ENCODE measurements around the gene NPM1.
"Not testable (repeated sequence)": the region's sequence is repeated elsewhere in the genome, so short reads cannot be mapped to it uniquely, and the experiment has no call there.

NPM1 gene

DNA sequence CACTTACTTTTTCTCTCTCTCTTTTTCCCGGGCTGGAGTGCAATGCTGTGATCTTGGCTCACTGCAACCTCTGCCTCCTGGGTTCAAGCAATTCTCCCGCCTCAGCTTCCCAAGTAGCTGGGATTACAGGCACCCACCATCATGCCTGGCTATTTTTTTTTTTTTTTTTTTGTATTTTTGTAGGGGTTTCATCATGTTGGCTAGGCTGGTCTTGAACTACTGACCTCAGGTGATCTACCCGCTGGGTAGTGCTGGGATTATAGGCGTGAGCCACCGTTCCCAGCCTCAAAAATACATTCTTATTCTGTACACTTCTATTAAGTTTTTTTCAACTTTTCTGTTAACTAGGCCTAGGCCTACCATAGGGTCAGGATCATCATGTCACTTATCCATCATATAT lies 26.3 kb downstream of the NPM1 start:
- not testable (repeated sequence) for DNase-seq

DNA sequence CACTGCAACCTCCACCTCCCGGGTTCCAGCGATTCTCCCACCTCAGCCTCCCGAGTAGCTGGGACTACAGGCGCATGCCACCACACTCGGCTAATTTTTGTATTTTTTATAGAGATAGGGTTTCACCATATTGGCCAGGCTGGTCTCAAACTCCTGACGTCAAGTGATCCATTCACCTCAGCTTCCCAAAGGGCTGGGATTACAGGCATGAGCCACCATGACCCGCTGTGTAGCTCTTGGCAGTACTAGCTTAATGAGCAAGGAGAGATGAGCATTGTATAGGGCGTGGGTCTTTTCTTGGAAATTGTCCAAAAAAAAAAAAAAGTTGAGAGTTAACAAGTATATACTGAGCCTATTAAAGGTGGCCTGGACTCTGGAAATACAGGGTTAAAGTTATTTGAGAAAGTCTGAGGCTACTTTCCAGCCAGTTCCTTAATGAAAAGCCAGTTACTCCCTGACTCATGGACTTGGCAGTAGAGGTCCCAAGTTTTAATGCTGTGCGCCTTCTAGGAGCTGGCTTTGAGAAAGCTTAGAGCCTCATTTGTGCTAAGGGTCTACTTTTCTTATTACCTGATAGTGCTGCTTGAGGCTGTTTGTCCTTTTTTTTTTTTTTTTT lies 27.6 kb downstream of the NPM1 start:
- DNase-seq, result no peak

DNA sequence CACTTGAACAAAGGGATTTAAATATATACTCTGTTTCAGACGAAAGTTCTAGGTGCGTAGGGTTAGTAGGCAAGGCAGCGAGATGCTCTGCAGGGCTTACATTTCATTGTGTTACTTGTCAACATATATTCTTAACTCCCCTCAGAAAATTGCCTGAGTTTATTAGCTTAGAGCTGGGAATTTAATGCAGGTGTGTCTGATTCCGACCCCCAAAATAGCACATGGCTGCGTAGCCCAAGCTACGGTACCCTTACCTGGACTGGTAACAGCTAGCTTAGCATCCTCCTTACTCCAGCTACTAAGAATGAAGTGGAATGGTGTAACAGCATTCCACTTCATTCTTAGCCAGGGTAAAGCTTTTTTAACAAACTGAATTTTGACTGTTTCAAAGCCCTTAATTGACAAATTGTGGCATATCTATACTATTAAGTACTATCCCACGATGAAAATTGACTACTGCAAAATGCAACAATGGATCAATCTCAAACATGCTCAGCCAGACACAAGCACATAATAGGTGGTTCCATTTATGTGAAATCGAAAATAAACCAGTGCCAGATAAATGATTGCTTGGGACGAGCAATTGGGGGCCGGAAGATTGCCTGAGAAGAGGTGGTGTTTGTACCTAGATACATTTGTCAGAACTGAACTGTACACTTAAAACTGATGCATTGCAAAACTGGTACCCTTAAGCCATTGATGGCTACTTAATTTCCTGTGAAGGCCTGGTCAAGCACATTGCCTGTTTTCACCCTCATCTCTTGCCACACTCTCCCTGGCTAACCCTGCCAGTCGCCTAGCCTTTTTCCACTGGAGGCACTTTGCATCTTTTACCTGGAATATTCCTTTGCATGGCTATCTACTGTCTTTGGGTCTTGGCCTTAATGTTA lies 28.8 kb downstream of the NPM1 start:
- DNase-seq, result no peak

DNA sequence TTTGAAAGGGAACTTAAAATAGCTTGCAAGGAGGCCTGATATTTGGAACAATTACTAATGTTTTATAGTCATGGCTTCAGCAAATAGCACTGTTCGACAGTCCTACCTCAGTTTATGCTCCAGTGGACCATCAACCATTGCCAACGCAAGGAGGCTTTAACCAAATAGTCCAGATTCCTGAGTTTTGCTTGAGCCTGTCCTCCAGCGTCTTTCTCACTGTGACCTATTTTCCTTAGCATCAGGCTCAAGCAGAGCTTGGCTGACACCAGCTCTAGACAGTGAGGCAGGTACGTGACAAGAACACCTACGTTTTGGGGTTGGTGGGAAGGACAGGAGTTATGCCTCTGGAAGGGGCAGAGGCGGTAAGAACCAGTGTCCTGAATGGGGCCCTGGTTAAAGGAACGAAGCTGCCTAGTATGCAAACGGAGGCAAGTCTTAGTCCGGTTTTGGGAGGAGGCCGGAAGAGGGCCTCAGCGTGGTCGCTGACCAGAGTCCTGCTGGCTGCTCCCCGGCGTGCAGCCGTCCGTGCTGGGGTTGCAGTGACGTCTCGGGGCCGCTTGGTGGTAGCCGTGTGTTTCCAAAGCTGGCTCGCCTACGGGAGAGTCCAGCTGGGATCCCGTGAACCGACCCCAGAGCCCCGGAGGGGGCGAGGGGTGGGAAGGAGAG lies 30.8 kb downstream of the NPM1 start:
- DNase-seq, result peak; percentile 67

DNA sequence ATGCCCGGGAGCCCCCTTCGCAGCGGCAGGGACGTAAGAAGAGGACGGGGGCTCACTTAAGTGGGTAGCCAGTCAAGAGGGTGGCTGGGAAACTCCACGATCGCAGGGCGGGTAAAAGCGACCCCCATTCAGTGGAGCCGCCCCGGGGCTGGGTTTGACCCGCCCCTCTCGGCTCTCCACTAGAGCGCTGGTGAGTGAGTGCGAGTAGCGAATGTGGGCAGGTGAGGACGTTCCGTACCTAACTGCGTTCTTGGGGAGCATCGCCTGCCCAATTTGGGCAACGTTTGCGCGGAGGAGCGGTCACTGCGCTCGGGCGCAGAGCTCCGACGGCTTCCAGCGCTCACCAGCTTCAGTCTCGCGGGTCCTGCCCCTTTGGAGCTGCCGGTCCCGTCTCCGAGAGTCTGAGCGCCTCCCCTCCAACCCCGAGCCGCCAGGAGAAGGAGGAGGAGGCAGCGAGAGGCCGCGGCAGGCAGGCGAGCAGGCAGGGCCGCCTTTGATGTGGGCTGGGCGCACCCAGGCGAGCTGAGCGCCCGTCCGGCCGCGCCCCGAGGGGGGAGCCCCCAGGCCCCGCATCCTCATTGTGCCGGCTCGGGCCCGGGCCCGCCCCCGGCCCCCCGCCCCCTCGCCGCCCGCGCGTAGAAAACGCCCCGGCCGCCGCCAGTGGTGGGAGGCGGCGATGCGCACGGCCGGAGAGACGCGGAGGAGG lies 31.5 kb downstream of the NPM1 start, which contains the start of gene FGF18:
Gene FGF18 (plus strand): TSS at position 666 of the 706 bp plus-strand sequence. CDS start 553 bp downstream, outside the sequence.
- DNase-seq, result peak; percentile 36

DNA sequence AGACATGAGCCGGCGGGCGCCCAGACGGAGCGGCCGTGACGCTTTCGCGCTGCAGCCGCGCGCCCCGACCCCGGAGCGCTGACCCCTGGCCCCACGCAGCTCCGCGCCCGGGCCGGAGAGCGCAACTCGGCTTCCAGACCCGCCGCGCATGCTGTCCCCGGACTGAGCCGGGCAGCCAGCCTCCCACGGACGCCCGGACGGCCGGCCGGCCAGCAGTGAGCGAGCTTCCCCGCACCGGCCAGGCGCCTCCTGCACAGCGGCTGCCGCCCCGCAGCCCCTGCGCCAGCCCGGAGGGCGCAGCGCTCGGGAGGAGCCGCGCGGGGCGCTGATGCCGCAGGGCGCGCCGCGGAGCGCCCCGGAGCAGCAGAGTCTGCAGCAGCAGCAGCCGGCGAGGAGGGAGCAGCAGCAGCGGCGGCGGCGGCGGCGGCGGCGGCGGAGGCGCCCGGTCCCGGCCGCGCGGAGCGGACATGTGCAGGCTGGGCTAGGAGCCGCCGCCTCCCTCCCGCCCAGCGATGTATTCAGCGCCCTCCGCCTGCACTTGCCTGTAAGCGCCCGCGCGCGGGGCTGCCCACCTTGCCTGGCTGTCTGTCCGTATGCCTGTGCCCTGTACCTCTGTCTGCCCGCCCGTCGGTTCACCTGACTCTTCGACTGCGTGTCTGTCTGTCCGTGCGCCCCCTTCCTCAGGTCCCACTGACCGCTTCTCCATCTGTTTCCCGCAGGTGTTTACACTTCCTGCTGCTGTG lies 32.2 kb downstream of the NPM1 start:
- DNase-seq, result peak; percentile 29

DNA sequence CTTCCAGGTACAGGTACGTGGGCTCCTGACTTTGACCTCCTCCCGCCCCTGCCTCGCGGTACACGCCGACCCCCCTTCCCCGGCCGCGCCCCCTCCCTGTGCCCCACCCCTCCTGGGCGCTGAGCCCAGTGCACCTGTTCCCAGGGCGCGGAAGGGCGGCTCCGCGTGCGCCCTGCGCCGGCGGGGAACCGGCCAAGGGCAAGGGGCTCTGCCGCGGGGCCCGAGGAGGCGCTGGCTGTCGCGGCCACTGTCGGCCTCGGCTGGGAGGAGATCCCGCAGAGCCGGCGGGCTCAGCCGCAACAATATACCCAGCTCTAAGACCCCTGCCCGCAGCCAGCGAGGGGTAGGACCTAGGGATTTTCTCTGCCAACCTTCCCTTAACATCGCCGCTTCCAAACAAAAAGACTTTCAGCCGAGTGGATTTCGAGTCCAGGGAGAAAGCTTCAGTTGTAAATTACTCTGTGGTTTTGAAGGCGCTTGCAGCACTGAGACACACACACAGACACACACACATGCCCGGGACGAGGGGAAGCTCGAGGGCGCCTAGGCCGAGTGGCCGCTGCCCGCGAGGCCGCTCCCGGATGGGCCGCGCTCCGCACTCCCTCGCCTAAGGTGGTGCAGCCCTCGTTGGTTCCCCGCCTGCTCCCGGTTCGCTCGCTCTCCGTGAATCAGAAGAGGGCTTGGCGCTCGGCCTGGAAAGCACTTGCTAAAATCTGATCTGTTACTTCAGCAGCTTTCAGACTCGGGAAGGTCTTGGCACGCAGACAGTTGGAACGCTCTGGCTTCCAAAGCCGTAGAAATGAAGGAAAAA lies 33.0 kb downstream of the NPM1 start:
- DNase-seq, result peak; percentile 42

DNA sequence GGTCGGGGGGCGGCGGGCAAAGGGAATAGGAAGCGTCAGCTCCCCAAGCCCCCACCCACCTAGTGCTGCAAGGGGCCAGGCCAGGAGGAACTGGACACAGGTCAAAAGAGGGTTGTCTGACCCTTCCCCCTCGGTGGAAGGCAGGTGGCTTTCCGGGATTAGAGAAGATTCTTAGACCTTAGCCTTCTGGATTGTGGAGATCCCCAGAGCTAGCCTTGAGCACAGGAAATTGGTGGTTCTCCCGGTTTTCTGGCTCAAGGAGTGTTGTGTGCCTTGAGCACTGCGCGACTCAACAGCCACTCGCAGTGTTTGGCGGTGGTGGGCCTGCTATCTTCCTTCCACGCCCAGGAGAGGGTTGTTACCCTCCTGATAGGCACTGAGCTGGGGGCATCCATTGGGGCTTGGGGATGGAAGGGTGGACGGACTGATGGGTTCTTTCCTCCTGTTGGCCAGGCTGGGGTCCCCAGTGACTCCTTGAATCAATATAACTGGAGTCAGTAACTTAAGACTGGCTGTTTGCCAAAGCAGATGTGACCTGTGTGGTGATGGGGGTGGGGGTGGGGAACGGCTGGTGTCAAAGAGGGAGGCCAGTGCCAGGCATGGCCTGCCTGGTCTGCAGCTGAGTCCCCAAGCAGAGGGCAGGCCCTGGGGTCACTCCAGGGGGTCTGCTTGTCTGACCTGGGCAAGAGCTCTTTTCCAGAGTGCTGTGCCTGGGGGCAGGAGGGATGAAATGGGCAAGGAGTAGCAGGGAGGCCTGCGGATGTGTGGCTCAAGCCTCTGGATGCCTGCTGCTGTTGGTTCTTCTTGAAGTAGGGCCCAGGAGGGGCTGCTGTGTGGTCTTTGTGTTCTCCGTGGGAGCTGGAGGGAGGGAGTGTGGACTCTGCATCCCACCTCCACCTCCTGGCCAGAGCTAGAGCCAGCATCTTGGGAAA lies 33.9 kb downstream of the NPM1 start:
- DNase-seq, result no peak

DNA sequence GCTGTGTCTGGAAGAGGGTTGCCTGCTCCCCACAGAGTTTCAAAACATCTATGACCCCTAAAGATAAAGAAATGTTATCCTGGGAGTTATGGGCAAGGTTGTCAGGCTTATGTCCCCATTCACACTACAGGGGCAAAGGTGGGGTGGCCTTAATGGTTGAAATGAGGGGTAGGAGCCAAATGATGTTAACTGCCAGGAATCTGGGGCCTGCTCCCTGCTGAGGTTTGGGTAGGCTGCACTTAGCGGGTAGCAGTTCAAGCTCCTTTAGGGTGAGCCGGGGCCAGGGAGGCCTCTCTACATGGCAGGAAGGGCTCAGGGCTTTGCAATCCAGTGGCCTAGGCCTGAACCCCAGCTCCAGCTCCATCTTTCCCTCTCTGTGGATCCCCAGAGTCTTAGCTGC lies 34.8 kb downstream of the NPM1 start:
- no peak for DNase-seq

DNA sequence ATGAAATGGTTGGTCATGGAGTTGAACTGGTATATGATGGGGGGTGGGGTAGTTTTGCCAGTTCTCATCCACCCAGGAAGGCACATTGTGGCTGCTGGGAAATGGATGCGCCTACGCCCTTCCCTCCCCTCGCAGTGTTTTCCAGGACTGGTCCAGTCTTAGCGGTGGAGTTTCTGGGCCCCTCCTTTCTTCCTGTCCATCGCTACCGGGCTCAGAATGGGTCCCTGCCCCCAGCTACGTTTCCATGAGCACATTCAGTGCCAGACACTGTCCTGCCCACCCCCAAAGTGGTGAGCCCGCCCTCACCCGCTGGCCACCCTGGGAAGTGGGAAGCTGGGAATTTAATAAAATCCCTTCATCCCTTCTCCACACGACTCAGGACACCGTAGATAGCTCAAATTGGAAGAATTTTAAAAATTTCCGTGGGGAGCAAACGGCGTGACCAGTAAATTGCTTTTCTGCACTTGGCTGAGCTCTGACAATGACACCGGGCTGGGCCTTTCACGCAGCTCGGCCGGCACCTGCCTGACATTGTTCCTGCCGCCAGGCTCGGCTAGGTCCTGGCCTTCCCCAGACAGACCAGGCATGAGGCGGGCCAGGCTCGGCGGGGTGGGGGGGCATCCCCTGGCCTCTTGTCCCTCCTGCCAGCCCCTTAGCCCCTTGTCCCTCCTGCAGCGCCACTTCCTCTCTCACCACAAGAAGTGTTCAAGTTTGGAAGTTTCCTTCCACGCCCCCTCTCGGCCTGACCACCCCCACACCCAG lies 35.4 kb downstream of the NPM1 start:
- DNase-seq, result no peak

DNA sequence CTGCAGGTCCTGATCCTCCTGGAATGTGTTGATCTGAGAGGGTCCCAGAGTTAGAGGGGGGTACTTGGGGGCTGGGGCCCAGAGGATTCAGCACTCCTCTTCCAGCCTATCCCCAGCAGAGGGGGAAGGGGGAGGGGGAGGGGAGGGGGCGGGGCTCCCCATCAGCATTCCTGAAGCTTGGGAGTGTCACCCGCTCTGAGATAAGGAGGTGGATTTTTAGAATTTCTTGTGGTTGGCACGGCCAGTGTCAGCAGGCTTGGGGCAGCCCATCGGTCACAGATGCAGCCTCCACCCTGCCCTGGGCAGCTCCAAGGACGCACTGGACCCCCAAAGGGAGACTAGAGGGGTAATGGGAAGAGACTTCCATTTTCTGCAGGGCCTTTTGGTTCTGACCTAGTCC lies 37.1 kb downstream of the NPM1 start:
- DNase-seq, result no peak

DNA sequence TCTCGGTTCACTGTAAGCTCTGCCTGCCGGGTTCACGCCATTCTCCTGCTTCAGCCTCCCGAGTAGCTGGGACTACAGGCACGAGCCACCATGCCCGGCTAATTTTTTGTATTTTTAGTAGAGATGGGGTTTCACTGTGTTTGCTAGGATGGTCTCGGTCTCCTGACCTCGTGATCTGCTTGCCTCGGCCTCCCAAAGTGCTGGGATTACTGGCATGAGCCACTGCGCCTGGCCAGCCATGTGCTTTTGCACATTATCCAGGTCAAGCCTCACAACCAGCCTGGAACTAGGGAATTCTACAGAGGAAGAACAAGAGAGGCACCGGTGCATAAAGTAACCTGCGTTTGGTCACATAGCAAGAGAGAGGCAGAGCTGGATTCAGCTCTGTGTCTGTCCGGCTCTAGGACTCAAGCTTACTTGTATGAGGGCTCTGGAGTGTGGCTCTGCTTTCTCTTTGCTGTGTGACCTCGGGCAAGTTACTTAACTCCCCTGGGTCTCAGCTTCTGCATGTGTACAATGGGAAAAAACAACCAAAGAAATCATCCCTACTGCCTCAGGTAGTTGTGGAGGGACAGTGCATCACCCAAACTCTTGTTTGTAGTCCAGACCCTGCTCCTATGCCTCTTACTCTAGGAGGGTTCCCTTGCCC lies 38.1 kb downstream of the NPM1 start:
- no peak for DNase-seq

DNA sequence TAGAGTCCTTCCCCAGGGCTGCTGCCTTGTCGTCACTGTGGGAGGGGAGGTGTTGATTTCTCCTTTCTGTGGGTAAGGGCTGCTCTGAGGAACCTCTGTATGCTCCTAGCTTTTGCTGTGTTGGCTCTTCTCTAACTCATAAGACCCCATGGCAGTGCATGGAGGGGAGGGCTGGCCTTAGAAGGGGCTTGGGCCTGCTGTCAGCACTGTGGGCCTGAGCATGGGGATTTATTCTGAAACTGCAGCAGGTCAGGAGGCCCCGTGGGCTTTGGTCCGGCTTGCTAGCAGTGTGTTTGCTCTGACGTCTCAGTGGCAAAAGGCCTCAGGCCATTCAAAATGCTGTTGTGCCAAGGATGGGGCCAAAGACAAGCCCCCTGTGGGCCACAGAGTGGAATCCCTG lies 38.6 kb downstream of the NPM1 start:
- no peak for DNase-seq

DNA sequence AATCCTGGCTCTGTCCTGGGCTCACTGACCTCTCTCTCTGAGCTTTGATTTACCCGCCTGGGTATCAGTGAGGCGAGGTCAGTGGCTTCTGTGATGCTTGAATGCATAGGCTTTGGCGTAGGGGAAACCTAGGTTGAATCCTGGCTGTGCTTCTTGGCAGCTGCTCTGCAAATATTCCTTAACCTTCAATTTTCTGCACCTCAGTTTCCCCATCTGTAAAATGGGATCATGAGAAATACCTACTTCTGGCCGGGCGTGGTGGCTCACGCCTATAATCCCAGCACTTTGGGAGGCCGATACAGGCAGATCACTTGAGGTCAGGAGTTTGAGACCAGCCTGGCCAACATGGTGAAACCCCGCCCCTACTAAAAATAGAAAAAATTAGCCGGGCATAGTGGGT lies 39.0 kb downstream of the NPM1 start:
- no peak for DNase-seq

DNA sequence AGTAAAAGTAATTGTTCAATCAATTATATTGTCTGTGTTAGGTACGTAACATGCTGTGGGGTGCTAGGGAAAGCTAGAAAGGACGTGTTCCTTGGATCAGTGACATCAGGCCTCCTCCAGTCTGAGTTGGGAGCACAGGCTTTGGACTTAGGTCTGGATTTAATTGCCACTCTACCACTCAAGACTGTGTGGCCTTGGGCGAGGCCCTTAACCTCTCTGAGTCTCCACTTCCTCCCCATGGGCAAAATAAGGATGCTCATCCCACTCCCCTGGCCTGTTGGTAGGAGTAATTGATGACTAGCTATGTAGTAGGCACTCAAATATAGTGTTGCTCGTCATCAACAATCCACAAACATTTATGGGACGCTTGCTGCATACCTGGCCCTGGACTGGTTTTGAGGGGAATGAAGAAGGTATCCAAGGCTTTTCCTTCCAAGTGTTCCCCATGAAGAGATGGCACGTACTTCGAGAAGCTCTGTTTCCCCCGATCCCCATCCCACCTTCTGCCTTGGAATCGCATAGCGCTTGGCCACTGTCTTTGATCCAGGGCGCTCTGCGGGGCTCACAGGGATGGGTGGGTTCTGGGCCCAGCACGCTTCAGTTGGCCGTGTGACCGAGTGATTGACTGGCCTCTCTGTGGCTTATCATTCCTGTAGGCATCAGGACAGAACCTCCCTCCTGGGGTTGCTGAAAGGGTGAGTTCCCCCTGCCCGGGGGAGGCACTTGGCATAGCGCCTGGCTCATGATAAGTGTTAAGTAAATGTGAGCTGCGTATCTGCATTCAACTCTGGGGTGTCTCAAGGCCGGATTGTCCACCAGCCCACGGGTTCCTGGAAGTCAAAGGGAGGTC lies 39.9 kb downstream of the NPM1 start:
- no peak for DNase-seq

DNA sequence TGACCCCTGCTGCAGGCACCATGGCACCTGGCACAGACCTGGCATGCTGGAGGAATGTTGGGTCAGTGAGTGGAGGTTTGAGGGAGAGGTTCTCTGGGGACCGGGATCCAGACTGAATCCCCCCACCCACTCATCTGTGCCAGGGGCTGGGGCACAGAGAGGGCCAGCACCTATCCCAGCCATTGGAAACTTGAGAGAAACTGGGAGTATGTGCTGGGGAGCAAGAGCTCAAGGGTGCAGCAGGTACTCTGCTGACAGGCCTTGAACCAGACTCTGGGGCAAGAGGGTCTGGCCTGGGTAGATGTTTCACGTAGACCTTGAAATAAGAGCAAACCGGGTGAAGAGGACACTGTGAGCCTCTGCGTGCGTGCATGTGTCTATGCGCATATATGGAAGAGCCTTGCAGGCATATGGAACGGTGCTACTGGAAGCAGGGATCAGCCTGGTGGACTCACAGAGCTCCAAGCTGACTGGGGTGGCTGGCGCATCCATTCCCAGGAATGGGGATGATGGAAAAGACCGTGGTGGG lies 40.6 kb downstream of the NPM1 start:
- no peak for DNase-seq

DNA sequence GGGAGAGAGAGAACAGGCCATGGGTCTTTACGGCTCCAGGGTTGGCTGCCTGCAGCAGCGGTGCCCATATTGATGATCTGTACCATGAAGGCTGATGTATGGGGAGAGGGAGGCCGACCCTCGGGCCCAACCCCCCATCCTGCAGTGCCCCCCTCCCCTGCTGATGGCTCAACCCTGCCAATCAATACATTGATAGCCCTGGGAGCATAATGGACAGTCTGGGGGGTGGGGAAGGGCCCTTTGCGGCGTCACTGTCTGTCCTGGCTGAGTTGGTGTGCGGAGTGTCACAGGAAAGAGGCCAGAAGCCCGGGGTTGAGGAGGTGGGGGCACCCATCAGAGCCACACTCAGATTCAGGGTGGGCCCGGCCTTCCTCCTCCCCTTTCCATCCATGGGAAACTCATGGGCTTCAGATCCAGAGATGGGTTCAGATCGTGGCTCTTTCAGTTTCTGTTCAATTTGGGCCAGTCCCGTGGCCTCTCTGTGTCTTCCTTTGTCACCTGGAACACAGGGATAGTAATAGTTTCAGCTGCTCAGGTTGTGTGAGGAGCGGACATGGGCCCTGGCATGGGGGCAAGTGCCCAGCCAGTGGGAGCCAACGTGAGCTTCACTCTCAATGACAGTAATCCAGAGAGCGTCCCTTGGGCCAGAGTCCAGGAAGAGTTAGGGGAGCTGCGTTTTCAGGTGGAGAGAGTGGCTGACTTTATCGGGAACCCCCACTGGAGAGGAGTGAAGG lies 41.3 kb downstream of the NPM1 start:
- no peak for DNase-seq
